Activated T-helper 17 cell treated with anti-CD3 and anti-CD28 coated beads, Interleukin-2, amount 50 U/mL, for 72 hours (primary cell): ENCODE measurements around the gene IRX3. TPM values are rescaled to one million over a fixed set of nuclear protein-coding genes. Genes with fewer than 3 reads are reported as not detected.
A peak's percentile ranks its signal among the peaks of the same experiment; 100 is the strongest.

Source experiments
- ATAC-seq: fragments of 150-1000 bp; cut with Tn5 transposase; replicated peaks from 2 replicates; pipeline ENCODE4 v1.10.0; 2021; ENCODE audit warnings: mild to moderate bottlenecking, moderate library complexity
- H3K27ac Mint-ChIP-seq: one replicate; pipeline ENCODE4 v1.8.0; 2022; ENCODE audit warnings: mixed read lengths
- H3K27me3 Mint-ChIP-seq: one replicate; pipeline ENCODE4 v1.8.0; 2022; ENCODE audit warnings: mixed read lengths
- H3K36me3 Mint-ChIP-seq: one replicate; pipeline ENCODE4 v1.8.0; 2022; ENCODE audit warnings: low read depth, mild to moderate bottlenecking, mixed read lengths
- H3K4me1 Mint-ChIP-seq: one replicate; pipeline ENCODE4 v1.8.0; 2022; ENCODE audit warnings: mixed read lengths
- H3K4me3 Mint-ChIP-seq: one replicate; pipeline ENCODE4 v1.8.0; 2022; ENCODE audit warnings: mild to moderate bottlenecking, mixed read lengths
- H3K9me3 Mint-ChIP-seq: one replicate; pipeline ENCODE4 v1.8.0; 2022; ENCODE audit warnings: mixed read lengths
- total RNA-seq, 2 donors: library from RNA; stranded (reverse); gene quantifications; one replicate each; pipeline ENCODE4 v1.2.3, GENCODE V29; 2022

IRX3 gene
- total RNA-seq: not detected

GRCh38 chr16:54286366-54287130 lies at the start of gene IRX3:
Gene IRX3, minus strand, starts transcription at chr16:54286787. Its CDS starts 737 bp downstream, at chr16:54286050.
- H3K4me3 Mint-ChIP-seq: peak within 1 kb of the TSS; percentile 70

GRCh38 chr16:54335230-54335629 lies 48.6 kb upstream of the IRX3 start:
- H3K27ac Mint-ChIP-seq: no peak overlapping the region
- H3K9me3 Mint-ChIP-seq: no peaks in the 10 kb centered on the region
- H3K4me1 Mint-ChIP-seq: no peaks in the 10 kb centered on the region
- peaks cover 20% of the 10 kb centered on the region for H3K27me3 Mint-ChIP-seq
- H3K4me3 Mint-ChIP-seq: no peak overlapping the region
- no peaks in the 10 kb centered on the region for H3K36me3 Mint-ChIP-seq
- no peak for ATAC-seq

More at GRCh38 chr16:54286366-54287130, at the start of gene IRX3:
- H3K36me3 Mint-ChIP-seq: peaks cover 6% of the 10 kb centered on the region
- no peaks in the 10 kb centered on the region for H3K9me3 Mint-ChIP-seq
- no peak within 1 kb of the TSS for H3K27ac Mint-ChIP-seq
- peaks cover 9% of the 10 kb centered on the region for H3K4me1 Mint-ChIP-seq
- no peak for ATAC-seq
- H3K27me3 Mint-ChIP-seq: peaks cover 47% of the 10 kb centered on the region

- no peak for ATAC-seq
- no peak overlapping the region for H3K27ac Mint-ChIP-seq
- H3K4me3 Mint-ChIP-seq: no peak overlapping the region
- no peaks in the 10 kb centered on the region for H3K36me3 Mint-ChIP-seq
- no peaks in the 10 kb centered on the region for H3K9me3 Mint-ChIP-seq
- H3K27me3 Mint-ChIP-seq: peaks cover 17% of the 10 kb centered on the region
- no peaks in the 10 kb centered on the region for H3K4me1 Mint-ChIP-seq
Measured at GRCh38 chr16:54334208-54334607, 47.6 kb upstream of the IRX3 start.

GRCh38 chr16:54331241-54332002 lies 44.8 kb upstream of the IRX3 start:
- Mint-ChIP-seq H3K27ac (no peak overlapping the region), H3K9me3 (no peaks in the 10 kb centered on the region), H3K4me3 (no peak overlapping the region), H3K36me3 (no peaks in the 10 kb centered on the region), H3K4me1 (no peaks in the 10 kb centered on the region), H3K27me3 (peaks cover 12% of the 10 kb centered on the region)
- ATAC-seq: no peak

GRCh38 chr16:54327609-54328008 lies 41.0 kb upstream of the IRX3 start:
- Mint-ChIP-seq H3K4me1 (no peaks in the 10 kb centered on the region), H3K9me3 (no peaks in the 10 kb centered on the region)
- ATAC-seq: no peak

GRCh38 chr16:54326266-54326662 lies 39.7 kb upstream of the IRX3 start:
- no peaks in the 10 kb centered on the region for H3K9me3 Mint-ChIP-seq
- ATAC-seq: no peak
- no peaks in the 10 kb centered on the region for H3K27me3 Mint-ChIP-seq
- H3K36me3 Mint-ChIP-seq: no peaks in the 10 kb centered on the region
- no peaks in the 10 kb centered on the region for H3K4me1 Mint-ChIP-seq
- no peak overlapping the region for H3K27ac Mint-ChIP-seq
- no peak overlapping the region for H3K4me3 Mint-ChIP-seq

More at GRCh38 chr16:54327609-54328008, 41.0 kb upstream of the IRX3 start:
- no peak overlapping the region for H3K27ac Mint-ChIP-seq
- H3K36me3 Mint-ChIP-seq: no peaks in the 10 kb centered on the region
- no peaks in the 10 kb centered on the region for H3K27me3 Mint-ChIP-seq
- no peak overlapping the region for H3K4me3 Mint-ChIP-seq

GRCh38 chr16:54325616-54326265 lies 39.2 kb upstream of the IRX3 start:
- H3K9me3 Mint-ChIP-seq: no peaks in the 10 kb centered on the region
- H3K36me3 Mint-ChIP-seq: no peaks in the 10 kb centered on the region
- no peaks in the 10 kb centered on the region for H3K4me1 Mint-ChIP-seq
- no peaks in the 10 kb centered on the region for H3K27me3 Mint-ChIP-seq
- H3K27ac Mint-ChIP-seq: no peak overlapping the region
- H3K4me3 Mint-ChIP-seq: no peak overlapping the region
- ATAC-seq: no peak

GRCh38 chr16:54324716-54325115 lies 38.1 kb upstream of the IRX3 start:
- H3K36me3 Mint-ChIP-seq: no peaks in the 10 kb centered on the region
- ATAC-seq: no peak
- no peak overlapping the region for H3K27ac Mint-ChIP-seq
- no peaks in the 10 kb centered on the region for H3K27me3 Mint-ChIP-seq
- no peak overlapping the region for H3K4me3 Mint-ChIP-seq
- no peaks in the 10 kb centered on the region for H3K4me1 Mint-ChIP-seq
- H3K9me3 Mint-ChIP-seq: no peaks in the 10 kb centered on the region

- no peaks in the 10 kb centered on the region for H3K4me1 Mint-ChIP-seq
- H3K36me3 Mint-ChIP-seq: no peaks in the 10 kb centered on the region
- no peaks in the 10 kb centered on the region for H3K9me3 Mint-ChIP-seq
- peaks cover 4% of the 10 kb centered on the region for H3K27me3 Mint-ChIP-seq
- H3K27ac Mint-ChIP-seq: no peak overlapping the region
- ATAC-seq: no peak
- H3K4me3 Mint-ChIP-seq: no peak overlapping the region
Measured at GRCh38 chr16:54320697-54321340, 34.2 kb upstream of the IRX3 start.

GRCh38 chr16:54318941-54319340 lies 32.4 kb upstream of the IRX3 start:
- H3K4me3 Mint-ChIP-seq: no peak overlapping the region
- H3K9me3 Mint-ChIP-seq: no peaks in the 10 kb centered on the region
- peaks cover 10% of the 10 kb centered on the region for H3K27me3 Mint-ChIP-seq
- no peaks in the 10 kb centered on the region for H3K36me3 Mint-ChIP-seq
- ATAC-seq: no peak
- H3K4me1 Mint-ChIP-seq: no peaks in the 10 kb centered on the region
- no peak overlapping the region for H3K27ac Mint-ChIP-seq

GRCh38 chr16:54317101-54317611 lies 30.6 kb upstream of the IRX3 start:
- no peak overlapping the region for H3K27ac Mint-ChIP-seq
- no peak for ATAC-seq
- H3K4me1 Mint-ChIP-seq: no peaks in the 10 kb centered on the region
- no peaks in the 10 kb centered on the region for H3K9me3 Mint-ChIP-seq
- H3K4me3 Mint-ChIP-seq: no peak overlapping the region
- H3K27me3 Mint-ChIP-seq: peaks cover 10% of the 10 kb centered on the region
- H3K36me3 Mint-ChIP-seq: no peaks in the 10 kb centered on the region

GRCh38 chr16:54316095-54316889 lies 29.7 kb upstream of the IRX3 start:
- H3K4me3 Mint-ChIP-seq: no peak overlapping the region
- ATAC-seq: no peak
- H3K36me3 Mint-ChIP-seq: no peaks in the 10 kb centered on the region
- H3K4me1 Mint-ChIP-seq: no peaks in the 10 kb centered on the region
- peaks cover 10% of the 10 kb centered on the region for H3K27me3 Mint-ChIP-seq
- H3K27ac Mint-ChIP-seq: no peak overlapping the region
- no peaks in the 10 kb centered on the region for H3K9me3 Mint-ChIP-seq

- no peak overlapping the region for H3K4me3 Mint-ChIP-seq
- no peaks in the 10 kb centered on the region for H3K9me3 Mint-ChIP-seq
- H3K27ac Mint-ChIP-seq: no peak overlapping the region
- no peak for ATAC-seq
- no peaks in the 10 kb centered on the region for H3K4me1 Mint-ChIP-seq
- H3K27me3 Mint-ChIP-seq: peaks cover 15% of the 10 kb centered on the region
- no peaks in the 10 kb centered on the region for H3K36me3 Mint-ChIP-seq
Measured at GRCh38 chr16:54313789-54314188, 27.2 kb upstream of the IRX3 start.
